Liver (tissue), 3 donors: ENCODE data around the gene HMGB4.

ENCODE experiments used
- CTCF ChIP-seq: fragments of 150-350 bp; IDR thresholded peaks from 2 replicates; pipeline ENCODE4 v1.5.1; 2017; ENCODE audit warnings: improper control_type of control experiment, low read depth, low read length; ENCODE audit not compliant: missing input control
- TAF1 ChIP-seq: conservative IDR thresholded peaks from 2 replicates; pipeline ENCODE4 v1.6.1; 2016; ENCODE audit warnings: antibody characterized with exemption, mild to moderate bottlenecking
- YY1 ChIP-seq: IDR thresholded peaks from 2 replicates; pipeline ENCODE4 v1.6.1; 2016; ENCODE audit warnings: antibody characterized with exemption, mild to moderate bottlenecking
- donor health status: healthy.
- donor health status: healthy.

GRCh38 chr1:33828059-33828458 is 35.8 kb upstream of the HMGB4 start:
- no peak for TF ChIP-seq TAF1
- no peak for TF ChIP-seq YY1
- no peak for TF ChIP-seq CTCF
